Measurements from ENCODE around the gene GRN. TPM values are rescaled to one million over a fixed set of nuclear protein-coding genes. Genes with fewer than 3 reads are reported as not detected.

Gene GRN
- total RNA-seq, 2 donors from 2014 or later: 343 to 466 TPM

- peaks cover 5% of the 10 kb centered on the region for H3K4me1 ChIP-seq
- no peak for DNase-seq
- H3K4me3 ChIP-seq: no peak overlapping the region
- no peak overlapping the region for H3K9ac ChIP-seq (ENCODE audit: low read depth in 2 of 2, low read length in 2 of 2)
- TF ChIP-seq CTCF (IDR thresholded peaks at IDR 0.05): no peak
- H3K27me3 ChIP-seq: peaks cover 8% of the 10 kb centered on the region
- intact Hi-C loops (cut with DNase I): loop anchor here (5.0 kb wide), 1 partner anchor 109 kb away; no protein-coding TSS in a partner anchor
- no peaks in the 10 kb centered on the region for H3K9me3 ChIP-seq
- H3K27ac ChIP-seq: no peak overlapping the region
- no peaks in the 10 kb centered on the region for H3K36me3 ChIP-seq
Measured at GRCh38 chr17:44321246-44322120, 23.6 kb upstream of the GRN start.

GRCh38 chr17:44322236-44322895 is 22.7 kb upstream of the GRN start:
- no peak for DNase-seq
- no peaks in the 10 kb centered on the region for H3K9me3 ChIP-seq
- no peak overlapping the region for H3K4me3 ChIP-seq
- intact Hi-C loops (cut with DNase I): loop anchor here (5.0 kb wide), 1 partner anchor 110 kb away; no protein-coding TSS in a partner anchor
- H3K4me1 ChIP-seq: peaks cover 5% of the 10 kb centered on the region
- H3K27me3 ChIP-seq: peaks cover 5% of the 10 kb centered on the region
- no peaks in the 10 kb centered on the region for H3K36me3 ChIP-seq
- no peak overlapping the region for H3K27ac ChIP-seq
- TF ChIP-seq CTCF (IDR thresholded peaks at IDR 0.05): no peak
- no peak overlapping the region for H3K9ac ChIP-seq (ENCODE audit: low read depth in 2 of 2, low read length in 2 of 2)

GRCh38 chr17:44323359-44324091 is 21.6 kb upstream of the GRN start:
- intact Hi-C loops (cut with DNase I): loop anchor here (5.0 kb wide), 1 partner anchor 111 kb away; no protein-coding TSS in a partner anchor
- peak overlapping the region; percentile 87 to 94 for H3K9ac ChIP-seq (ENCODE audit: low read depth in 2 of 2, low read length in 2 of 2)
- no peaks in the 10 kb centered on the region for H3K9me3 ChIP-seq
- TF ChIP-seq CTCF (IDR thresholded peaks at IDR 0.05): no peak
- no peaks in the 10 kb centered on the region for H3K27me3 ChIP-seq
- H3K36me3 ChIP-seq: no peaks in the 10 kb centered on the region
- H3K27ac ChIP-seq: peak overlapping the region; percentile 98
- peaks cover 5% of the 10 kb centered on the region for H3K4me1 ChIP-seq
- peak overlapping the region; percentile 94 for H3K4me3 ChIP-seq
- peak; percentile 32 for DNase-seq

GRCh38 chr17:44324092-44324570 is 21.0 kb upstream of the GRN start:
- H3K4me1 ChIP-seq: peaks cover 5% of the 10 kb centered on the region
- intact Hi-C loops (cut with DNase I): loop anchor here (5.0 kb wide), 1 partner anchor 112 kb away; no protein-coding TSS in a partner anchor

More at GRCh38 chr17:44324092-44324570, 21.0 kb upstream of the GRN start:
- peak overlapping the region; percentile 94 for H3K4me3 ChIP-seq
- peak overlapping the region; percentile 87 to 94 for H3K9ac ChIP-seq (ENCODE audit: low read depth in 2 of 2, low read length in 2 of 2)
- H3K27me3 ChIP-seq: no peaks in the 10 kb centered on the region
- H3K36me3 ChIP-seq: no peaks in the 10 kb centered on the region
- no peaks in the 10 kb centered on the region for H3K9me3 ChIP-seq
- no peak for TF ChIP-seq CTCF (IDR thresholded peaks at IDR 0.05)
- H3K27ac ChIP-seq: peak overlapping the region; percentile 98
- no peak for DNase-seq

All from colonic mucosa (tissue), 4 donors.